Fibroblast of skin of right biceps (primary cell): ENCODE measurements around the gene CCNDBP1.
"Not testable (repeated sequence)": the region's sequence is repeated elsewhere in the genome, so short reads cannot be mapped to it uniquely, and the experiment has no call there.

Source experiments
- DNase-seq: peaks from one replicate; pipeline ENCODE4 v3.0.0-alpha.2; 2013

The CCNDBP1 gene

DNA sequence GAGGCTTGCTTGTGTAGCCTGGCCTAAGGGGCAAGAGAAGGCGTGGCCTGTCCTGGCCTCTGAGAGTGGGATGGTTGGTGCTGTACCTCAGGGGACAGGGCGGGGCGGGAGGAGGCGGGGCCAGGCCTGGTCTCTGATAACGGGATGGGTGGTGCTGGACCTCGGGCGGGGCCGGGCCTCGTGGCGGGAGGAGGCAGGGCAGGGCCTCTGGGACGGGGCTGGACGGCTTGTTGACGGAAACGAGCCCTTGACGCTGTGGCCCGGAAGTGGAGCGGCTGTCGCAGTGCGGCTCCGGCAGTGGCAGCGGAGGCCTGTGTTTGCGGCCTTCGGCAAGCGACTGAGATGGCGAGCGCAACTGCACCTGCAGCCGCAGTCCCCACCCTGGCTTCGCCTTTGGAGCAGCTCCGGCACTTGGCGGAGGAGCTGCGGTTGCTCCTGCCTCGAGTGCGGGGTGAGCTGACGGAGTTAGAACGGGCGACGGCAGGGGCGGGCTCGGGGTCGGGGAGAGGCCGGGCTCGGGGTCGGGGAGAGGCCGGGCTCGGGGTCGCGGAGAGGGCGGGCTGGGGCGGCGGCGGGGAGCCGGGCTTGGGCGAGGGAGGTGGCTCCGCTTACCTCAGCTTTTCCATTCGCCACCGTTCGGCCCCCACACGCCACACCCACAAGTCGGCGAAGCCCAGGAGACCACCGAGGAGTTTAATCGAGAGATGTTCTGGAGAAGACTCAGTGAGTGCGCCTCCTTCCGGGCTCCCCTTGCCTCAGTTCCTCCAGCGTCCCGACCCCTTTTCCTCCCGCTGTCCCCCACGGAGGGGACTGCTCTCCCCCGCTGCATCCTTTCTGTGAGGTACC is at the start of gene CCNDBP1:
Gene CCNDBP1 (plus strand): TSS at position 247 of the 846 bp plus-strand sequence. CDS start 96 bp downstream, at position 343.
- peak; percentile 80 for DNase-seq

GRCh38 chr15:43143203-43143941 is 41.8 kb upstream of the CCNDBP1 start:
- DNase-seq: peak; percentile 19

DNA sequence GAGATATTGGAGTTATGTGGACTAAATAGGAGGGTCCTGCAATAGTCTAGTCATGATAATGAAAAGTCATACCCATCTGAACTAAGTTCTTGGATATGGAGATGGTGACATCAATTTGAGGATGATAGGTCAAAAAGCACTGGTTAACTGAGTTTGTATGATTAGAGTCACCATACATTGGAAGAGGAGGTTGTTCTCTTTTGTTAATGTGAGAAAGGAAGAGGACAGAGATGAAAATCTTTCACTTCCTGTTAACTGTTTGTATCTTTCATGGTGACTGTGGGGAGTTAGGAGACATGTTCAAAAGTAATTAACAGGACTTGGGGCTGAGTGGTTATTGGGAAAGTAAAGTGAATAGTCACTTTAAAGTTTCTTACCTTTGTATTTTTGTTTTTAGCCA is 40.7 kb upstream of the CCNDBP1 start:
- no peak for DNase-seq

DNA sequence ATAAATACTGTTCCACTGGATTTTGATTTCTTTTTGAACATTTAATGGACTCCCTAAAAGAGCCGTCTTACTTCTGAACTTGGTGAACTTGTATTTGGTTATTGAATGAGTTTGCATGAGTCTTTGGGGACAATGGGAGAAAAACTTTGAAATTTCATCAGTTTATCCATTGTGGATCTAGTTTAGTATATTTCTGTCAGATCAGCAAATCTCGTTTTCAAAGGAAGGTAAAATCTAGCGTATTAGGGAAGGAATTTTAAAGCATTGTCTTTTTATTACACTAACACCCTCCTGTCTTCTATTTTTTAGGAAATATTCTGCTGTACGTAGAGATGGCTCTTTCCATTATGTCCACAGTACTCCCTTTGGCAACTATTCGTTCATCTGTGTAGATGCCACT is 39.0 kb upstream of the CCNDBP1 start:
- no peak for DNase-seq

DNA sequence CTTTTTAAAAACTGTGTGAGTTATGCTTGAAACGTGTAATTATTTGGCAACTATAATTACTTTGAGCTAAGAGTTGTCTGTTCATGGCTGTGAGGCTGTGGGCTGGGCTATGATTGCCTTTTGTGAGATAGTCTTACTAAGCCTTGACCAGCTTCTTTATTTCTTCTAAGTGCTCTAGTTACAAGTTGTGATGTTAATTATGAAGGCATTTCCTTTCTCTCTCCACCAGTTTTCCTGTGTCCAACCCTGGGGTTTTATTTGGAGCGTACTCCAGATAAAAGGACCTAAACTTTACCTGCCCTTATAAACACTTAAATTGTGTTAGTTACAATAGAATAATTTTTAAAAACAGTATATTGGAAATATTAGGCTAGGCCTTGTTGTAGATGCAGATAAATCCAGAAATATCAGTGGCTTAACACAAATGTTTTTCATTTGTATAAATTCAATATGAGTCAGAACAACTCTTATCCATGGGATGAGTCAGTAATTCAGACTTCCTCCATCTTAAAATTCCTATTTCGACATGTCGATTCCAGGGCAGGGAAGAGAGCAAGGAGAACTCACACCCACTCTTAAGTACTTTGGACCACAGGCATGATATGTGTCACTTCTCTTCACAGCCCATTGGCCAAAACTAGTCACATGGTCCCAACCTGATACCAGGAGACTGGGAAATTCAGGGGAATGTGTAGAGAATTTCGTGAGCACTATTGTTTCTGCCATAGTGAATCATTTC is 34.8 kb upstream of the CCNDBP1 start:
- peak; percentile 99 for DNase-seq

- no peak for DNase-seq
These were observed 33.5 kb upstream of the CCNDBP1 start for GRCh38 chr15:43151688-43152087.

DNA sequence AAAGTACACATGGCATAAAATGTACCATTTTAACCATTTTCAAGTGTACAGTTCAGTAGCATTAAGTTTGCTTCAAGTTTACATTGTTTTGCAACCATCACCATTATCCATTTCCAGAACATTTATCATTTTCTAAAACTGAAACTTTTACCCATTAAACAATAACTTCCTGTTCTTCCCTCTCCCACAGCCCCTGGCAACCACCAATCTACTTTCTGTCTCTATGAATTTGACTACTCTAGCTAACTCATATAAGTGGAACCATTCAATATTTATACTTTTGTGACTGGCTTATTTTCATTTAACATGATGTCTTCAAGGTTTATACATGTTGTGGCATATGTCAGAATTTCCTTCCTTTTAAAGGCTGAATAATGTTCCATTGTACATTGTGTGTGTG is 31.9 kb upstream of the CCNDBP1 start:
- no peak for DNase-seq

DNA sequence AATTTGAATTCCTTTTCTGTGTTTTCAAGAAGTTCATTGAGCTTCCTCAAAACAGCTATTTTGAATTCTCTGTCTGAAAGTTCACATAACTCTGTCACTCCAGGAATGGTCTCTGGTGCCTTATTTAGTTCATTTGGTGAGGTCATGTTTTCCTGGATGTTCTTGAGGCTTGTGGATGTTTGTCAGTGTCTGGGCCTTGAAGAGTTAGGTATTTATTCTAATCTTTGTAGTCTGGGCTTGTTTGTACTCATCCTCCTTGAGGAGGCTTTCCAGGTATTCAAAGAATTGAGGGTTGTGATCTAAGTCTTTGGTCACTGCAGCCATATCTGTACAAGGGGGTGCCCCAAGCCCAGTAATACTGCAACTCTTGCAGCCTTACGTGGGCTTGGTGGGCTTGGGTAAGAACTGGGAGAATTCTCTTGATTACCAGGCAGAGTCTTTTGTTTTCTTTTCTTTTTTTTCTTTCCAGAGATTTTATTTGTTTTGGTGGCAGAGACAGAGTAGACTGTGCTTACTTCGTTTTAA is 19.3 kb upstream of the CCNDBP1 start:
- DNase-seq: no peak

GRCh38 chr15:43167261-43167660 is 17.9 kb upstream of the CCNDBP1 start:
- not testable (repeated sequence) for DNase-seq

- peak; percentile 15 for DNase-seq
These were observed 16.8 kb upstream of the CCNDBP1 start for GRCh38 chr15:43168192-43169107.

- DNase-seq: peak; percentile 29
These were observed 15.3 kb upstream of the CCNDBP1 start for GRCh38 chr15:43169888-43170287.

DNA sequence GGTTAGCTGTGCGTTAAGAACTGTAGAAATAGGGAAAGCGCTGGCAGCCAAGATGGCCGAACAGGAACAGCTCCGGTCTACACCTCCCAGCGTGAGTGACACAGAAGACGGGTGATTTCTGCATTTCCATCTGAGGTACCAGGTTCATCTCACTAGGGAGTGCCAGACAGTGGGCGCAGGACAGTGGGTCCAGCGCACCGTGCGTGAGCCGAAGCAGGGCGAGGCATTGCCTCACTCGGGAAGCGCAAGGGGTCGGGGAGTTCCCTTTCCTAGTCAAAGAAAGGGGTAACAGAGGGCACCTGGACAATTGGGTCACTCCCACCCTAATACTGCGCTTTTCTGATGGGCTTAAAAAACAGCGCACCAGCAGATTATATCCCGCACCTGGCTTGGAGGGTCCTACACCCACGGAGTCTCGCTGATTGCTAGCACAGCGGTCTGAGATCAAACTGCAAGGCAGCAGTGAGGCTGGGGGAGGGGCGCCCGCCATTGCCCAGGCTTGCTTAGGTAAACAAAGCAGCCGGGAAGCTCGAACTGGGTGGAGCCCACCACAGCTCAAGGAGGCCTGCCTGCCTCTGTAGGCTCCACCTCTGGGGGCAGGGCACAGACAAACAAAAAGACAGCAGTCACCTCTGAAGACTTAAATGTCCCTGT is 9.4 kb upstream of the CCNDBP1 start:
- not testable (repeated sequence) for DNase-seq

GRCh38 chr15:43177147-43177546 is 8.1 kb upstream of the CCNDBP1 start:
- DNase-seq: not testable (repeated sequence)

DNA sequence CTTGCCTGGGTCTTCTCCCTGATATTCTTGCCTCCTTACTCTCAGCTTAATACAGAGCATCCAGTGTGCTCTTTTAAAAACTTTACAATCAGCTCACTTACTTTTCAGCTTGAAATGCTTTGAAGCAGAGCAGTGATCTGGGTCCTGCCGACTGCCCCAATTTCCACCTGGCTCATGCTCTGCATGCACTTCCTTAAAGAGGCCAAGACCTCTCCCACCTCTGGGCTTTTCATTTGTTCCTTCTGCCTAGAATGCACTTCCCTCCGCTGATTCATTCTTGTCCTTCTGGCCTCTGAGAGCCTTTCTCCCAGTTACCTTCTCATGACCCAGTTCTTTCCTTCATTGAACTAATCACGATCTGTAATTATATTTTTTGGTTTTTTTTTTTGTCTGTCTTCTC is 1.9 kb upstream of the CCNDBP1 start:
- DNase-seq: no peak

DNA sequence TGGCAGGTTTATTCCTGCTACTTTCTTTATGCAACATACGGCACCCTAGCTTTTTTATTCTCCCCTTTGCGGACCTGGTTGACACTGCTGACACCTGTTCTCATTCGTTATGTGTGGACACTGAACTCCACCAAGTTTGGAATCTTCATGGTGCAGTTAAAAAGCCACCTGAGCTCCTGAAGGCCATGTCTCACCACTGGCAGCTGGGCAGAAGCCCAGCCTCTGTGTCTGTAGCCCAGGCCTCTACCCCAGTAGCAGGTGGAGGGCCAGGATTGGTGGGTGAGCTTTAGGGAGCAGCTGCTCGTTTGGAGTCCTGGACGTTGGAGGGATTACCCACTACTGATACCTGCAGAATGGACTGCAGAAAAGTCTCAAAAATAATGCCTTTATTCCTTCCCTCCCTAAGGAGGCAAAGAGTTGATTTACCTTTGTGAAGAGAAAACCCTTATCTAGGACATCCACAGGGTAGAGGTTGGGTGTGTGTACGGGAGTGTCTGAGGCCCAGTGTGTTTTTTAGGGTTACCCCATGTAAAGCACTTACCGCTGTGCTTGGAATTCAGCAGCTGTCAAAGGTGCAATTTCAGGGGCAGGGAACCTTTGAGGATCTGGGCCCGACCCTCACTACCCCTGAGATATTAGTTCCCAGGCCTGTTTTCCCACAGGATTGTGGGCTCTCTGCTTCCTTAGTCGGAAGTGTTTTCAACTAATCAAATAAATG is 637 bp upstream of the CCNDBP1 start:
- DNase-seq: no peak

DNA sequence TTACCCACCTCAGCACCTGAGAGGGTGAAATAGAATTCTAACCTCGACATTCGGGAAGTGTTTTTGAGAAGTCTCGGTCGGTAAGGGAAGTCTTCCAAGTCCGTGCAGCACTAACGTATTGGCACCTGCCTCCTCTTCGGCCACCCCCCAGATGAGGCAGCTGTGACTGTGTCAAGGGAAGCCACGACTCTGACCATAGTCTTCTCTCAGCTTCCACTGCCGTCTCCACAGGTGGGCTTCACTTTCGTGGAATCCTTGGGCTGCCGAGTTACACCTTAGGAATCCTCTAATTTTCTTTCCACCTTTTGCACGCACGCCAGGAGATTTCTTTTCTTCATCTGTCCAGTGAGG is 775 bp downstream of the CCNDBP1 start:
- DNase-seq: no peak

DNA sequence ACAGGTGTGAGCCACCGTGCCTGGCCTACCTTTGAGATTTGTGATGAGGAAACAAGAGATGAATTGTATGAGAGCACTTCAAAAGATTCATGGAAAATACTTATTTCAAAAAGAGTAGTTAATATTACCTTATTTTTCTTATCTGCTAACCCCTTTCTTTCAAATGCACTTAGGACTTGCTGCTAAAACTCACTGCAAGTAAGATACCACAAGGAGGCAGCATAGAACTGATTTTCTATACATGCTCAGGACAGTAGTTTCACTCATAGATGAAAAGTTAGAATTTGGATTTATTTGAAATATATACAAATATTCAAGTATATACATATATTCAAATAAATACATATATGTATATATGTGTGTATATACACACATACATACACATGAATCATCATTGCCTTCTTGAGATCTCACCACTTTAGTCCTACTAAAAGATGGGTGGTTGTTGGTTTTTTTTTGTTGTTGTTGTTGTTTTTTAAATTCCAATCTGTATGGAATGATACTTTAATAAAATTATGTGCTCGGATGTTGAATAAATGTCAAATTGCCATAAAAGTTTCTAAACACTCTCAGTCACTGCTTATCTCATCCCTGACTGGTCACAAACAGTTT is 2.4 kb downstream of the CCNDBP1 start:
- peak; percentile 58 for DNase-seq

DNA sequence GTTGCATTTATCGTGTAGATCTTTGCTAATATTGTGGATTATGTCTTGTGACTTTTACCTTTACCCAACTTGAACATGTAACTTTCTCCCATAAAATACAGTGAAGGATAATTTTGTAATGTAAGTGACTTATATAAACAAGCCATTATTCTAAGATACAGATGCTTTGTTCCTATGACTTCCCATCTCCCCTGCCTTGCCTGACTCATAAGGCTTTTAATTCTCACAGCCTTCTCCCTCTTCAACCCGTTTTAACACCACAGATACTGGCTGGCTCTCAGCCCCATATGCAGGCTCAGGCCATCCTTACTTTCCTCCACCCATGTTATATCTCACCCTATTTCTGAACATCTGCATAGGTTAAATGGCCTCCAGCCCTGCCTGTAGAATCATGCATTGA is 4.1 kb downstream of the CCNDBP1 start:
- no peak for DNase-seq

- no peak for DNase-seq
These were observed 5.0 kb downstream of the CCNDBP1 start for GRCh38 chr15:43190178-43190577.

DNA sequence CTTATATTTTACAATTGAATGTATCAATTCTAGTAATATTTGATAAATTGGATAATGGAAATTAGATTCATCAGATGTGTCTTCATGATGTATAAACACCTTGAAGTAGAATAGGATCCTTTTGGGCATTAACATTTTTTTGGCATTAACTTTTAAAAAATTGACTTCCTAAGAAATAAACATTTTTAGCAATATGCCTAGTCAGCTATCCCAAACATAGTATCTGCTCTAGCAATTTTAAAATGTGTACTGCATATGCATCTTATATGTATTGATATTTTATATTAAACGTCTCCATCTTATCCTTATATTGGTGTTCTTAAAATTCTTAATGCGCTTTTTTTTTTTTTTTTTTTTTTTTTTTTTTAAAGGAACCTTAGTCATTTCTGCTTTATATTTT is 8.5 kb downstream of the CCNDBP1 start:
- no peak for DNase-seq
